Fibroblast of skin of scalp (primary cell): Measurements from ENCODE around the gene OBP2A. TPM values are rescaled to one million over a fixed set of nuclear protein-coding genes. Genes with fewer than 3 reads are reported as not detected.
"Not testable (repeated sequence)": the region's sequence is repeated elsewhere in the genome, so short reads cannot be mapped to it uniquely, and the experiment has no call there.

Experiments used
- DNase-seq: peaks from one replicate; pipeline ENCODE4 v3.0.0-alpha.2; 2013
- polyA plus RNA-seq, 2 experiments: library from polyadenylated mRNA; unstranded; fragments of 120-200 nt; gene quantifications; one replicate each; pipeline ENCODE4 v1.2.1, GENCODE V29; 2013; ENCODE audit not compliant: insufficient read length in 2 of 2

Gene OBP2A, protein sequence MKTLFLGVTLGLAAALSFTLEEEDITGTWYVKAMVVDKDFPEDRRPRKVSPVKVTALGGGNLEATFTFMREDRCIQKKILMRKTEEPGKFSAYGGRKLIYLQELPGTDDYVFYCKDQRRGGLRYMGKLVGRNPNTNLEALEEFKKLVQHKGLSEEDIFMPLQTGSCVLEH
- polyA plus RNA-seq (2013, experiment 1 of 2; ENCODE audit: insufficient read length): not detected
- not detected for polyA plus RNA-seq (2013, experiment 2 of 2; ENCODE audit: insufficient read length)

GRCh38 chr9:135545646-135546176, at the start of gene OBP2A:
Gene OBP2A, plus strand, starts transcription at chr9:135546126. Its CDS starts 55 bp downstream, at chr9:135546181.
- not testable (repeated sequence) for DNase-seq

DNA sequence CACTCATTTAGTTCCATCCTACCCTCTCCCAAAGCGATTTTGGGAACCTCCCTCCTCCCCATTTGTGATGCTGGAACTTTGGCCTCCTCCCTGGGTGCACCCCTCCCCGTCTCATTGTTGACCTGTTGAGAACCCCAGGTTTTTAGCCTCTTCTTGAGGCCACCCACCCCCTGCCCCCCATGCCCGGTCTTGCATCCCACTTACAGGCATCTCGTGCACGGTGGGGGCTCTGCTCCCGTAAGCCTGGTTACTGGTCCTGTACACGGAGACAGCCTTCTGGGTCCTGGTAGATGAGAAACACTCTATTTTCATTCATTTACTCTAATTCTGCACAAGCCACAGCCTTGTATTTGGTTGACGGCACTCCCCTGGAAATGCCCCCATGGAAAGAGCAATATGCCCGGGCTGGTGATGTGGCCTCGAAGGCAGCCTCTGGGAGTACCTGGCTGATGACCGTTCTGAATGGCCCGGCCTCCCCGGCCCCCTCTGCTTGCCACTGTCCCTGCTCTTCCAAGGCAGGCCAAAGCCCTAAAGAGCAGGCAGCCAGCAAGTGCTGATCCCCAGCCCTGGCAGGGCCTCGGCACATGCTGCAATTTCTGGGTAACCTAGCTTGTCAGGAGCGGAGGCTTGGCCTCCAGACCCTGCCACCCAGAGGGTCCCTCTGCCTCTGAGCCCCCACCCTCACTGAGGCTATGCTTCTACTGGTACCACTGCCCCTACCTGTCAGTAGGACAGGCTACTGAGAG, 47.4 kb upstream of the OBP2A start:
- DNase-seq: no peak

DNA sequence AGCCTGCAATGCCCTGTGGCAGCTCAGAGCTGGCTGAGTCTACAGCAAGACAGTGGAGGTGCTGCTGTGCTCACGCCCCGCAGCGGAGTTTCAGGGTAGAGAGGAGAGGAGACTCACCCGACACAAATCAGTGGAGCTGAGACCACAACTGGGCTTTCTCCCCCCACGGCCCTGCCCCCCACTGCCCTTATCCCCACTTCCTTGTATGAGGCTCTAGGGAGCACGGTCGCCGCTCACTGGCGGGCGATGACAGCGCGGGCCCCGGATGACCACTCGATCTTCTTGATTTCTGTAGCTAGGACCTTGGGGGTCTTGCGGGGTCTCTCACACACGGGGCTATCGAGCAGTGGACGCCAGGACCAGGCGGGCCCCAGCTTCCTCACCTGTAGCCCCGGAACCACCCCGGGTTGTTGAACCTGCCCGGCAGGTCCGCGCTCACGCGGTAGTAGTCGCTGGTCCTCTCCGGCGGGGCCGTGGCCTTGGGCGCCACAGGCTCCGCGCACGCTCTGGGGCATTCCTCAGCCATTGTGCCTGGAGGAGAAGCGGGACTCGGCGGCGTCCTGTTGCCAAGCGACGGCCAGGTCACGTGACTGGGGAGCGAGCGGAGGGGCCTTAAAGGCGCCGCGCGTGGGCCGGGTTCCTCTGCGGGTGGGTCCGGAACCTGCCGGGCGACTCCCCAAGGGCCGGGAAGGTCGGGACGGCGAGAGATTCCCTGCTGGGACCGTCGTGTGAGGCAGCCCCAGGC, 46.4 kb upstream of the OBP2A start:
- DNase-seq: peak; percentile 87

DNA sequence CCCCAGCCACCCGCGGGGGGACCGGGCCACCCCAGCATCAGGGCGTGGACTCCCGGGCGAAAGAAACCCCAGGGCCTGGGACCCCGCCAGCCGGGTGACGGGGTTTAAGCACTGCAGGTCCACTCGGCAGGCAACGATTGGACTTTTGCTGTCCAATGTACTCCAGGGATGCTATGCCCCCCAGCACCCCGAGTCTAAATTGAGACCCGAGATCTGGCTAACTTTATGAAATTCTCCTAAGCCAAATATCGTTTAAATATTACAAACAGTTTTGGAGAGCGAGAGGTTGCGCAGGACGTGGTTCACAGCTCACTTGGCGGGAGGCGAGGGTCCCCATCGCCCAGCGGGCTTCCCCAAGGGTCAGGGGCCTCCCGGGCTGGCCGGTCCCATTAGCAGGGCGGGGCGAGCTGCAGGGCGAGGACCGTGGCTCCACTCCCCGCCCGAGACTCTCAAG, 45.8 kb upstream of the OBP2A start:
- DNase-seq: no peak

GRCh38 chr9:135500525-135501260, 45.2 kb upstream of the OBP2A start, which contains the start of gene MRPS2:
Gene MRPS2, plus strand, starts transcription at chr9:135500682. Its CDS starts 29 bp downstream, at chr9:135500711.
- peak; percentile 87 for DNase-seq

- no peak for DNase-seq
These were observed 44.4 kb upstream of the OBP2A start for GRCh38 chr9:135501261-135502167.

GRCh38 chr9:135502168-135502872, 43.6 kb upstream of the OBP2A start:
- no peak for DNase-seq

DNA sequence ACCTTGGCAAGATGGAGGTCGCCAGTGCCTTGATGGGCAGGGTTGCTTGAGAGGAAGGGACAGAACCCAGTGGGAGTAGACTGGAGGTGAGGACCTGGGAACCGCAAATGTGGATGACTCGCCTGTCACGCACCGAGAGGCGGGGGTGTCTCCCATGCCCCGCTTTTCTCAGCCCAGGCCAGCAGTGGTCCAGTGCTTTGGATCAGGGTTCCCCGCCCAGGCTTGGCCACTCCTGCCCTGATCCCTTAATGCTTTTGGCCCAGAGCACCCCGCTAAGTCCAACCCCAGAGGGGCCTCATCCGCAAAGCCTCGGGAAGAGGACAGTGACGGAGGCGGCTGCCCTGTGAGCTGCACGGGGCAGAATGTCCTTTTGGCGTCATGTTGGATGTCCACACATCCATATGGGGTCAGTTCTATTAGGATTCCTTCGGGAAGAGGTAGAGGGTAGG, 43.0 kb upstream of the OBP2A start:
- no peak for DNase-seq

- DNase-seq: no peak
These were observed 42.3 kb upstream of the OBP2A start for GRCh38 chr9:135503371-135504261.

DNA sequence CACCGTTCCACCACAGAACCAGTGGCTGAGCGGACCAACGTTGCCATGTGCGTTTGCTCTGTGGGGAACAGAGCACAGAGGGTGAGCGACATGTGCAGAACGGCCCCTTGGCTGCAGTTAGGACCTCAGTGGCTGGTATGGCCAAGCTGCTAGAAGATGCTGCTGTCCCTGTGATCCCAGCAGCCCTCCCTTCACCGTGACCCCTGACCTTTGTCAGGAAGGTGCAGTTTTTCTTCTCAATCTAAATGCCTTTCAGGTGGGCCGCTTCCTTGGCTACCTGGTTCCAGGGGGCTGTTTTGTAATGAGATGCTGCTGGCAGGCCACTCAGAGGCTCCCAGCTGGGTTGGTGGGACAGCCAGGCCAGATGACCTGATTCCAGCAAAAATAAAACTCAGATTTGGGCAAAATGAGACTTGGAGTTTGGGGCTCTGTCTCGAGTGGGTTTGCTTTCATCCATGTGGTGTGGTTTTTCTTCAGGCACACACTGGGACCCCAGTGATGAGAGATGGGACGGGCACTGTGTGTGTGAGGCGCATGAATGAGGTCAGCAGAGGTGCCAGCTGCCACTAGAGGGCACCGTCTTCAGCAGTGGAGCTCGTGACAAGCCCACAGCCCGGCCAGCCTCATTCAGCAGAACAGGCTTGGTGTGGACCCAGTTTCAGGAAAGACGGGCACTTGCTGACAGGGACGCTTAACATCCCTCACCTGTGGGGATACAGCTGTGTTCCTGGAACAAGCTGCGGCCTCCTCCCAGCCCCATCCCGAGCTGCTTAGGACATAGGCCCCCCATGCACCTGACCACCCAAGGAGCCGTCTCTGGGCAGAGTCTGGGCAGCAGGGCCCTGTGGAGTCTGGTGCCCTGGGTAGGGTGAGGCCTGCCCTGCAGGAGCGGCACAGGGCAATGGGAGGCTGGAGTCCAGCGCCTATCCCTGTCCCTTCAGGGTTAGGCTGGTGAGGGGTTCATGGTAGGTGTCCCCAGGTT, 41.4 kb upstream of the OBP2A start:
- peak; percentile 49 for DNase-seq

- no peak for DNase-seq
These were observed 40.3 kb upstream of the OBP2A start for GRCh38 chr9:135505406-135506187.

- DNase-seq: no peak
These were observed 39.4 kb upstream of the OBP2A start for GRCh38 chr9:135506327-135507103.

GRCh38 chr9:135507104-135508035, 38.6 kb upstream of the OBP2A start:
- no peak for DNase-seq

DNA sequence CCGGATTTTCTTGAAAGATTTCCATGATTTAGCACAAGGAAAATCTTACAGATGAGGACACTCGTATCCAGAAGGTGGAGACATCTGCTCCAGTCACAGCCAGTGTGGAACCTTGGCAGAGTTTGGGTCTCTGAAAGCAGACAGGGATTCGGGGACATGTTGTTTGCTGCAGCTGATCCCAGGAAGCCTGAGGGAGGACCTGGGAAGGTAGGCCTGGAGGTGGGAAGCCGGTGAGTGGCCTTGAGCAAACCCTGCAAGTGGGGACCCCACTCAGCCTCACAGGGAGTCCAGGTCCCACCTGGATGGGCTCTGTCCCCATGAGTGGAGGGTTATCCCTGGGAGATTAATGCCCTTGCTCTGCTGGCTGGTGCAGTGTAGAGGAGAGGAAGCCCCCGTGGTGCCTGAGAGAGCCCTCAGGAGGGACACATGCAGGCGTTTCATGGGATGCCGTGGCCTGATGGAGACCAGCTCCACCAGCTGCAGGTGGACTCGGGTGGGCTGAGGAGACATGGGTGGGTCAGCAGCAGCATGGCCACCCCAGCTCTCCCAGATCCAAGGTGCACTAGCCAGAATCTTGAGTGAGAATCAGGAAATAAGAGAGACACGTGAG, 37.6 kb upstream of the OBP2A start:
- DNase-seq: no peak

DNA sequence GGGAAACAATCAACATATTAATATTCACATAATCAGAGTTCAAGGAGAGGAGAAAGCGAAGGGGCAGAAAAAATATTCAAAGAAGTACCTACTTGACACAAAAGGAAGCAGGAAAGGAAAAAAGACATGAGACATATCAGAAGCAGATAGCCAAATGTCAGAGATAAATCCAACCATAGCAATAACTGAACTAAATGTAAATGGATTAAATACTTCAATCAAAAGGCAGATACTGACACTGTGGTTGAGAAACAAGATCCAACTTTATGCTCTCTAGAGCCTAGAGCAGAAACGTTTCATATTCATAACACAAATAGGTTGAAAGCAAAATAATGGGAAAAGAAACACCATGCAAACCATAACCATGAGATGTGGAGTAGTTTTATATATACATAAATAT, 36.5 kb upstream of the OBP2A start:
- no peak for DNase-seq
